ENCODE data around the gene ZMYM1.
"Not testable (repeated sequence)": the region's sequence is repeated elsewhere in the genome, so short reads cannot be mapped to it uniquely, and the experiment has no call there.

Gene ZMYM1

DNA sequence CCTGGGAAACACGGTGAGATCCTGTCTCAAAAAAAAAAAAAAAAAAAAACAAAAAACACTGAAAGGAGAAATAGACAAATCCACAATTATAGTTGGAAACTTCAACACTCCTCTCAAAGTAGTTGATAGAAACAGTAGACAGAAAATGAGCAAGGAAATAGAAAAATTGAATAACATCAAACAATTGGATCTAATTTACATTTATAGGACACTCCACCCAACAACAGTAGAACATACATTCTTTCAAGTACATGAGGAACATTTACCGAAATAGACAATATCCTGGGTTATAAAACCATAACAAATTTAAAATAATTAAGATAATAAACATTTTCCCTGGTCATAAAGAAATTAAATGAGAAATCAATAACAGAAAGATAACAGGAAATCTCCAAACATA is 14.9 kb upstream of the ZMYM1 start:
- no peak overlapping the region for H3K4me3 ChIP-seq
- no peaks in the 10 kb centered on the region for H4K20me1 ChIP-seq
- H3K36me3 ChIP-seq, result peaks cover 4% of the 10 kb centered on the region; the same call in 1 of the 2 replicates

GRCh38 chr1:35069746-35070145 is 9.4 kb upstream of the ZMYM1 start:
- no peak overlapping the region for H3K4me3 ChIP-seq
- H3K27ac ChIP-seq, result no peak overlapping the region
- TF ChIP-seq Cebpa-rat (IDR thresholded peaks at IDR 0.05), result no peak
- H3K9ac ChIP-seq, result no peak overlapping the region
- no peak overlapping the region for H3K4me2 ChIP-seq
- H4K20me1 ChIP-seq, result no peaks in the 10 kb centered on the region
- H3K4me1 ChIP-seq, result peaks cover 14% of the 10 kb centered on the region; the same call in 1 of the 2 replicates
- H3K27me3 ChIP-seq, result no peaks in the 10 kb centered on the region
- H3K9me3 ChIP-seq, result peaks cover 33% of the 10 kb centered on the region
- H3K36me3 ChIP-seq, result no peaks in the 10 kb centered on the region

More for the DNA sequence above, 14.9 kb upstream of the ZMYM1 start:
- no peak overlapping the region for H3K9ac ChIP-seq
- peaks cover 36% of the 10 kb centered on the region for H3K9me3 ChIP-seq
- H3K4me2 ChIP-seq, result no peak overlapping the region
- H3K4me1 ChIP-seq, result peaks cover 25% of the 10 kb centered on the region
- no peaks in the 10 kb centered on the region for H3K27me3 ChIP-seq
- no peak overlapping the region for H3K27ac ChIP-seq
- TF ChIP-seq Cebpa-rat (IDR thresholded peaks at IDR 0.05), result no peak

GRCh38 chr1:35073265-35073811 is 5.8 kb upstream of the ZMYM1 start:
- no peaks in the 10 kb centered on the region for H3K36me3 ChIP-seq
- TF ChIP-seq Cebpa-rat (IDR thresholded peaks at IDR 0.05), result no peak
- H3K9me3 ChIP-seq, result peaks cover 44% of the 10 kb centered on the region
- no peak overlapping the region for H3K27ac ChIP-seq
- peaks cover 14% of the 10 kb centered on the region; the same call in 1 of the 2 replicates for H3K4me1 ChIP-seq
- H4K20me1 ChIP-seq, result no peaks in the 10 kb centered on the region
- no peaks in the 10 kb centered on the region for H3K27me3 ChIP-seq
- H3K9ac ChIP-seq, result no peak overlapping the region
- H3K4me2 ChIP-seq, result no peak overlapping the region
- no peak overlapping the region for H3K4me3 ChIP-seq

GRCh38 chr1:35076426-35076825 is 2.8 kb upstream of the ZMYM1 start:
- H3K27me3 ChIP-seq, H4K20me1 ChIP-seq, H3K4me3 ChIP-seq, H3K4me2 ChIP-seq, H3K27ac ChIP-seq, H3K36me3 ChIP-seq, H3K9ac ChIP-seq: not testable (repeated sequence)
- peaks cover 30% of the 10 kb centered on the region for H3K9me3 ChIP-seq
- H3K4me1 ChIP-seq, result peaks cover 28% of the 10 kb centered on the region

GRCh38 chr1:35080171-35080854 is 1.1 kb downstream of the ZMYM1 start:
- Histone ChIP-seq H4K20me1 (no peaks in the 10 kb centered on the region), H3K27ac (peak overlapping the region; percentile 88), H3K4me3 (peak overlapping the region; percentile 75), H3K36me3 (peaks cover 8% of the 10 kb centered on the region), H3K4me2 (peak overlapping the region; percentile 74), H3K27me3 (no peaks in the 10 kb centered on the region), H3K9ac (peak overlapping the region; percentile 90; the same call in 1 of the 2 replicates), H3K9me3 (peaks cover 20% of the 10 kb centered on the region), H3K4me1 (peaks cover 33% of the 10 kb centered on the region)
- no peak for TF ChIP-seq Cebpa-rat (IDR thresholded peaks at IDR 0.05)

DNA sequence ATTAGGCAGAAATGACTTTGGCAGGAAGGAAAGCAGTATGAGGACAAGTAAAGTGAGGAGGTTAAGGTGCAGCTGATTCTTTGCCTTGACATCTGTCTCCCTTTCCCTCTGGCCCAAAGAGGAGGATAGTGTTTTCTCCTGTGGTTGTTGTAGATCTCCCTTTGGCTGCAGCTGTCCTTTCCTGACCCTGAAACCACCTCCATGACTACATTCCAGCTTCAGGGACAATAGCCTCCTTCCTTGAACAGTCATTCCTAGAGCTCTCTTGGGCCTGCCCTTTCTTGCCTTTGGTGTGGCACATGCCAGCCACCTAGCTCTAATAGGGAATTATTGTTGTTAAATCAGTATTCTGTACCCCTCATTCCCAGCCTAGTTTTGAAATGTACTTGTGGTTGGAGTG is 6.2 kb downstream of the ZMYM1 start:
- peaks cover 11% of the 10 kb centered on the region; the same call in 1 of the 2 replicates for H3K9me3 ChIP-seq
- peak overlapping the region; percentile 74 for H3K4me2 ChIP-seq
- TF ChIP-seq Cebpa-rat (IDR thresholded peaks at IDR 0.05), result no peak
- peaks cover 8% of the 10 kb centered on the region for H3K36me3 ChIP-seq
- H3K9ac ChIP-seq, result no peak overlapping the region
- H3K27ac ChIP-seq, result peak overlapping the region; percentile 59
- peaks cover 55% of the 10 kb centered on the region for H3K4me1 ChIP-seq
- no peak overlapping the region for H3K4me3 ChIP-seq
- H3K27me3 ChIP-seq, result no peaks in the 10 kb centered on the region
- H4K20me1 ChIP-seq, result no peaks in the 10 kb centered on the region

GRCh38 chr1:35097224-35097623 is 18.0 kb downstream of the ZMYM1 start:
- TF ChIP-seq Cebpa-rat (IDR thresholded peaks at IDR 0.05), result no peak
- Histone ChIP-seq H3K27me3 (no peaks in the 10 kb centered on the region), H3K9me3 (peaks cover 5% of the 10 kb centered on the region; the same call in 1 of the 2 replicates), H4K20me1 (no peaks in the 10 kb centered on the region), H3K9ac (peak overlapping the region; percentile 53; the same call in 1 of the 2 replicates), H3K4me1 (peaks cover 73% of the 10 kb centered on the region), H3K27ac (peak overlapping the region; percentile 84), H3K36me3 (peaks cover 48% of the 10 kb centered on the region), H3K4me2 (peak overlapping the region; percentile 78), H3K4me3 (peak overlapping the region; percentile 3; the same call in 1 of the 2 replicates)

- Histone ChIP-seq H3K4me2 (no peak overlapping the region), H3K9me3 (no peaks in the 10 kb centered on the region; the same call in 1 of the 2 replicates), H3K27me3 (no peaks in the 10 kb centered on the region), H4K20me1 (no peaks in the 10 kb centered on the region), H3K27ac (no peak overlapping the region), H3K36me3 (peaks cover 30% of the 10 kb centered on the region), H3K4me3 (no peak overlapping the region), H3K4me1 (no peaks in the 10 kb centered on the region), H3K9ac (no peak overlapping the region)
- no peak for TF ChIP-seq Cebpa-rat (IDR thresholded peaks at IDR 0.05)
These were observed 31.9 kb downstream of the ZMYM1 start for GRCh38 chr1:35111106-35111505.

GRCh38 chr1:35112668-35113067 is 33.5 kb downstream of the ZMYM1 start:
- Histone ChIP-seq H4K20me1 (no peaks in the 10 kb centered on the region), H3K9me3 (no peaks in the 10 kb centered on the region), H3K4me3 (no peak overlapping the region), H3K9ac (no peak overlapping the region), H3K27me3 (no peaks in the 10 kb centered on the region), H3K4me2 (no peak overlapping the region), H3K27ac (no peak overlapping the region), H3K36me3 (peaks cover 32% of the 10 kb centered on the region), H3K4me1 (no peaks in the 10 kb centered on the region)
- no peak for TF ChIP-seq Cebpa-rat (IDR thresholded peaks at IDR 0.05)
